Activated CD4-positive, alpha-beta memory T cell treated with anti-CD3 and anti-CD28 coated beads for 36 hours (primary cell): ENCODE results near the gene SLC4A3. TPM values are rescaled to one million over a fixed set of nuclear protein-coding genes. Genes with fewer than 3 reads are reported as not detected.
"Not testable (repeated sequence)": the region's sequence is repeated elsewhere in the genome, so short reads cannot be mapped to it uniquely, and the experiment has no call there.

Experiments
- CTCF ChIA-PET: fragments of 350-600 bp; sonication (Branson Sonifier 250); formaldehyde crosslinking; loops from one replicate; lab custom pipeline; 2021; ENCODE audit warnings: antibody characterized with exemption, inconsistent platforms; lab: Charles Lee
- POLR2A ChIA-PET: fragments of 350-600 bp; sonication (Branson Sonifier 250); formaldehyde crosslinking; loops from one replicate; lab custom pipeline; 2021; ENCODE audit warnings: antibody characterized with exemption; lab: Charles Lee
- DNase-seq: peaks from one replicate; pipeline ENCODE4 v3.0.0-alpha.2; 2020
- H3K27ac Mint-ChIP-seq: one replicate; pipeline ENCODE4 v1.8.0; 2021; ENCODE audit warnings: mixed read lengths
- H3K27me3 Mint-ChIP-seq: one replicate; pipeline ENCODE4 v1.8.0; 2021; ENCODE audit warnings: mixed read lengths
- H3K36me3 Mint-ChIP-seq: one replicate; pipeline ENCODE4 v1.8.0; 2021; ENCODE audit warnings: mixed read lengths
- H3K4me1 Mint-ChIP-seq: one replicate; pipeline ENCODE4 v1.8.0; 2021; ENCODE audit warnings: low read depth, mixed read lengths
- H3K4me3 Mint-ChIP-seq: one replicate; pipeline ENCODE4 v1.8.0; 2021; ENCODE audit warnings: mild to moderate bottlenecking, mixed read lengths
- H3K9me3 Mint-ChIP-seq: one replicate; pipeline ENCODE4 v1.8.0; 2021; ENCODE audit warnings: mixed read lengths
- intact Hi-C: fragments of 100-400 bp; cut with micrococcal nuclease; formaldehyde crosslinking; loops from one replicate; pipeline ENCODE4 v1.15.1; 2023
- total RNA-seq, 2 experiments: library from RNA; stranded (reverse); gene quantifications; one replicate each; pipeline ENCODE4 v1.2.3, GENCODE V29; 2021

SLC4A3 gene
- total RNA-seq, 2 experiments from 2014 or later, result not detected

DNA sequence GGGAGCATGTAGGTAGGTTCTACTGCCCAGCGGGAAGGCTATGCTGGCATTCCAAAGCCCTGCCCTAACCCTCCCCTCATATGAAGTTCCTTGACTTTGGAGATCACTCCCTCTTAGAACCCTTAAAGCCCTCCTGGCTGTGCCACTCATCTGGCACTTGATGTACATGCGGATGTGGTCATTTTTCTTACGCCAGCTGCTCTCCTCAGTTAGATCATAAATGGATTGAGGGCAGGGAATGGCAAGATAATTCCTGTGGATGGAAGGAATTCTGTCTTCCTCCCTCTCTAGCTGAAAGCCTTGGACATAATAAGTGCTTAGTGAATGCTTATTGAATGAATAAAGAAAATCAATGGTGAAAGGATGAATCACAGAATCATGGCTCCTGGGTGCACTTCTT, 51.6 kb downstream of the SLC4A3 start:
- H3K4me1 Mint-ChIP-seq, result no peaks in the 10 kb centered on the region
- CTCF ChIA-PET, result interaction anchor here (1.4 kb wide), 1 partner anchor 10 kb away, joined by 3 read pairs; no protein-coding TSS in a partner anchor

DNA sequence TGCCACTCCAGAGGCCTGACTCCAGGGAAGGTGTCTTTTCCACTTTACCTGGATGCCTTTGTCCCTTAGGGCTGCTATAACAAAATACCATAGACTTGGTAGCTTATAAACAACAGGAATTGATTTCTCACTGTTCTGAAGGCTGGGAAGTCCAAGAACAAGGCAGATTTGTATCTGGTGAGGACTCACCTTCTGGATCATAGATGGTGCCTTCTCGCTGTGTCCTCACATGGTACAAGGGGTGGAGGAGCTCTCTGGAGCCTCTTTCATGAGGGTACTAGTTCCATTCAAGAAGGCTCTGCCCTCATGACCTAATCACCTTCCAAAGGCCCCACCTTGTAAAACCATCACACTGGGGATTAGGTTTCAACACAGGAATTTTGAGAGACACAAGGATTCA, 52.1 kb downstream of the SLC4A3 start:
- DNase-seq, result no peak
- peaks cover 30% of the 10 kb centered on the region for H3K27me3 Mint-ChIP-seq
- intact Hi-C loops, result no loop called here
- H3K36me3 Mint-ChIP-seq, result no peaks in the 10 kb centered on the region
- ChIA-PET CTCF (interaction anchor here (1.4 kb wide), 1 partner anchor 10 kb away, joined by 3 read pairs; no protein-coding TSS in a partner anchor), POLR2A (no interaction called here)
- no peak overlapping the region for H3K4me3 Mint-ChIP-seq
- no peaks in the 10 kb centered on the region for H3K9me3 Mint-ChIP-seq
- no peak overlapping the region for H3K27ac Mint-ChIP-seq
- no peaks in the 10 kb centered on the region for H3K4me1 Mint-ChIP-seq

More for the DNA sequence above, 51.6 kb downstream of the SLC4A3 start:
- Mint-ChIP-seq H3K27ac (no peak overlapping the region), H3K4me3 (no peak overlapping the region), H3K27me3 (peaks cover 26% of the 10 kb centered on the region), H3K9me3 (no peaks in the 10 kb centered on the region), H3K36me3 (no peaks in the 10 kb centered on the region)
- POLR2A ChIA-PET, result no interaction called here
- intact Hi-C loops, result no loop called here
- DNase-seq, result no peak

GRCh38 chr2:219680958-219681693, 53.7 kb downstream of the SLC4A3 start:
- POLR2A ChIA-PET, result no interaction called here
- no peak for DNase-seq
- Mint-ChIP-seq H3K9me3 (no peaks in the 10 kb centered on the region), H3K4me3 (no peak overlapping the region), H3K36me3 (no peaks in the 10 kb centered on the region), H3K4me1 (peaks cover 9% of the 10 kb centered on the region), H3K27me3 (peaks cover 30% of the 10 kb centered on the region), H3K27ac (no peak overlapping the region)
- intact Hi-C loops, result no loop called here
- CTCF ChIA-PET, result interaction anchor here (1.7 kb wide), 1 partner anchor 9 kb away, joined by 6 read pairs; no protein-coding TSS in a partner anchor

- intact Hi-C loops, result no loop called here
- no peak for DNase-seq
- no peaks in the 10 kb centered on the region for H3K9me3 Mint-ChIP-seq
- ChIA-PET CTCF (interaction anchor here (0.6 to 1.7 kb wide), 2 partner anchors 8 to 1202 kb away, joined by 3 to 6 read pairs; no protein-coding TSS in a partner anchor), POLR2A (interaction anchor here (0.5 kb wide), 1 partner anchor 219 kb away, joined by 4 read pairs; no protein-coding TSS in a partner anchor)
- H3K4me3 Mint-ChIP-seq, result no peak overlapping the region
- no peaks in the 10 kb centered on the region for H3K36me3 Mint-ChIP-seq
- peaks cover 13% of the 10 kb centered on the region for H3K4me1 Mint-ChIP-seq
- H3K27me3 Mint-ChIP-seq, result peaks cover 32% of the 10 kb centered on the region
- H3K27ac Mint-ChIP-seq, result no peak overlapping the region
Measured at GRCh38 chr2:219681694-219682300, 54.4 kb downstream of the SLC4A3 start.

DNA sequence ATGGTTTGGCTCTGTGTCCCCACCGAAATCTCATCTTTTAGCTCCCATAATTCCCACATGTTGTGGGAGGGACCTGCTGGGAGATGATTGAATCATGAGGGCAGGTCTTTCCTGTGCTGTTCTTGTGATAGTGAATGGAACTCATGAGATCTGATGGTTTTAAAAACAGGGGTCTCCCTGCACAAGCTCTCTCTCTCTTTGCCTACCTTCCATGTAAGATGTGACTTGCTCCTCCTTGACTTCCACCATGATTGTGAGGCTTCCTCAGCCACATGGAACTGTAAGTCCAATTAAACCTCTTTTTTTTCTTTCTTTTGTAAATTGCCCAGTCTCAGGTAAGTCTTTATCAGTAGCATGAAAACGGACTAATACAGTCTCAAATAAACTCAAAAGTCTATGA, 56.0 kb downstream of the SLC4A3 start:
- CTCF ChIA-PET, result interaction anchor here (1.1 kb wide), 1 partner anchor 10 kb away, joined by 3 read pairs; no protein-coding TSS in a partner anchor
- H3K9me3 Mint-ChIP-seq, H3K27ac Mint-ChIP-seq, DNase-seq, H3K4me3 Mint-ChIP-seq, intact Hi-C loops, POLR2A ChIA-PET, H3K36me3 Mint-ChIP-seq: not testable (repeated sequence)
- peaks cover 34% of the 10 kb centered on the region for H3K27me3 Mint-ChIP-seq
- H3K4me1 Mint-ChIP-seq, result peaks cover 19% of the 10 kb centered on the region

DNA sequence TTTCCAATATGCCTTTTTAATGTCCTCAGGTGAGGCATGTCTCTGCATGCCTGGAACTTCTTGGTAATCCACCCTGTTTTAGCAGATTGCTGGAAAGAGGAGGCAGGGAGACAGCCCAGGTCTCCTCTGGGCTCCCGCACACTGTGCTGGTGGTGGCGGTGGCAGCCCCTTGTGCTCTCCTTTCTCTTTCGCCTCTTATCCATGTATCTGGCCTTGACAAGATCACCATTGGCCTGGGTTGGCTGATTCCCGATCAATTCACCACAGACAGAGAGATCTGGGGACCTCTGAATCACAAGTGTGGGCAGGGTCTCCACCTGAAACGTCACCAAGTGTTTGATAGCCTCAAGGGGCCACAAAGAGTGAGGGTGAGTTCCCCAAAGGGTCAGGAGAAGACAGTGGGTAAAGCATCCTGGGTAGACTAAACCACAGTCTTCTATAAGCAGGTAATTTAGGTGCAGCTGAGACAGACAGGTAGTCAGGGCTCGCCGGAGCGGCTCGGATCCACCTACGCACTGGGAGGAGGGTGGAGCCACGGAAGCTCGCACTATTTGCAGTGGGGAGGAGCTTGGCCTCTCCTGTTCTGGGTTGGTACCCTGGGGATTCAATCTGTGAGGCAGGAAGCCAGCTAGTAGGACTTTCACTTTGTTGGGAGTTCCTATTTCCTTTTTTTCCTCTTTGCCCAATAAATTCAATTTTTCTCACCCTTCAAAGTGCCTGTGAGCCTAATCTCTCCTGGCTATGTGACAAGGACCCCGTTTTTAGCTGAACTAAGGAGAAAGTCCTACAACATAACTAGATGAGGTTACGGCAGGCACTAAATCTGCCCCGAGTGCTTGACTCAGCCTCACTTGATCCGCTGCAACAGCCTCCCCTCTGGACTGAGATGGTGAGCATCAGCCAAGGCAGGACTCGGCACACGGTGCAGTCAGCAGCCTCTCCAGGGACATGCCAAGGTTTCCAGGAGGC, 57.6 kb downstream of the SLC4A3 start:
- Mint-ChIP-seq H3K36me3 (no peaks in the 10 kb centered on the region), H3K9me3 (no peaks in the 10 kb centered on the region), H3K4me3 (peak overlapping the region; percentile 59), H3K27ac (no peak overlapping the region), H3K27me3 (peaks cover 38% of the 10 kb centered on the region), H3K4me1 (peaks cover 19% of the 10 kb centered on the region)
- peak; percentile 75 for DNase-seq
- intact Hi-C loops, result loop anchor here (5.0 kb wide), 1 partner anchor 43 kb away; no protein-coding TSS in a partner anchor
- ChIA-PET CTCF (interaction anchor here (1.5 kb wide), 1 partner anchor 144 kb away, joined by 6 read pairs; no protein-coding TSS in a partner anchor), POLR2A (no interaction called here)

DNA sequence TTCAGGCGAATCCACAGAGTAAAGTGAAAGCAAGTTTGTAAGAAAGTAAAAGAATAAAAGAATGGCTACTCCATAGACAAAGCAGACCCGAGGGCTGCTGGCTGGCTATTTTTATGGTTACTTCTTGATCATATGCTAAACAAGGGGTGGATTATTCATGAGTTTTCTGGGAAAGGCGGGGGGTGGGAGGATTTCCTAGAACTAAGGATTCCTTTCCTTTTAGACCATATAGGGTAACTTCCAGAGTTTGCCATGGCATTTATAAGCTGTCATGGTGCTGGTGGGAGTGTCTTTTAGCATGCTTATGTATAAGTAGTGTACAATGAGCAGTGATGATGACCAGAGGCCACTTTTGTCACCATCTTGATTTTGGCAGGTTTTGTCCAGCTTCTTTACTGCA, 59.8 kb downstream of the SLC4A3 start:
- ChIA-PET CTCF (no interaction called here), POLR2A (interaction anchor here (0.7 kb wide), 1 partner anchor 133 kb away, joined by 3 read pairs; no protein-coding TSS in a partner anchor)
- intact Hi-C loops, result loop anchor here (5.0 kb wide), 1 partner anchor 45 kb away; no protein-coding TSS in a partner anchor
- Mint-ChIP-seq H3K4me1 (peaks cover 19% of the 10 kb centered on the region), H3K27me3 (peaks cover 34% of the 10 kb centered on the region), H3K4me3 (no peak overlapping the region), H3K9me3 (no peaks in the 10 kb centered on the region), H3K36me3 (no peaks in the 10 kb centered on the region), H3K27ac (no peak overlapping the region)
- no peak for DNase-seq

- ChIA-PET CTCF (interaction anchor here (1.5 to 2.1 kb wide), 4 partner anchors 13 to 158 kb away, joined by 3 to 13 read pairs (median 7); partner anchors contain the start of genes CHPF and TMEM198), POLR2A (no interaction called here)
- peaks cover 19% of the 10 kb centered on the region for H3K4me1 Mint-ChIP-seq
- H3K9me3 Mint-ChIP-seq, result no peaks in the 10 kb centered on the region
- intact Hi-C loops, result loop anchor here (5.0 kb wide), 1 partner anchor 46 kb away; no protein-coding TSS in a partner anchor
- H3K36me3 Mint-ChIP-seq, result no peaks in the 10 kb centered on the region
- H3K4me3 Mint-ChIP-seq, result no peak overlapping the region
- no peak for DNase-seq
- H3K27ac Mint-ChIP-seq, result no peak overlapping the region
- peaks cover 33% of the 10 kb centered on the region for H3K27me3 Mint-ChIP-seq
Measured at GRCh38 chr2:219687882-219688559, 60.6 kb downstream of the SLC4A3 start.

- Mint-ChIP-seq H3K27me3 (peaks cover 39% of the 10 kb centered on the region), H3K27ac (no peak overlapping the region), H3K4me3 (no peak overlapping the region), H3K4me1 (peaks cover 19% of the 10 kb centered on the region), H3K36me3 (no peaks in the 10 kb centered on the region), H3K9me3 (no peaks in the 10 kb centered on the region)
- intact Hi-C loops, result loop anchor here (1.0 to 5.0 kb wide), 3 partner anchors 47 to 148 kb away; partner anchors contain the start of gene STK11IP
- POLR2A ChIA-PET, result no interaction called here
- peak; percentile 35 for DNase-seq
- CTCF ChIA-PET, result interaction anchor here (0.5 to 2.1 kb wide), 17 partner anchors 8 to 193 kb away, joined by 3 to 13 read pairs (median 4); partner anchors contain the start of genes CHPF, STK11IP and TMEM198
Measured at GRCh38 chr2:219688560-219689445, 61.4 kb downstream of the SLC4A3 start.
